ENCODE data around the gene GRIK2.

Gene GRIK2

DNA sequence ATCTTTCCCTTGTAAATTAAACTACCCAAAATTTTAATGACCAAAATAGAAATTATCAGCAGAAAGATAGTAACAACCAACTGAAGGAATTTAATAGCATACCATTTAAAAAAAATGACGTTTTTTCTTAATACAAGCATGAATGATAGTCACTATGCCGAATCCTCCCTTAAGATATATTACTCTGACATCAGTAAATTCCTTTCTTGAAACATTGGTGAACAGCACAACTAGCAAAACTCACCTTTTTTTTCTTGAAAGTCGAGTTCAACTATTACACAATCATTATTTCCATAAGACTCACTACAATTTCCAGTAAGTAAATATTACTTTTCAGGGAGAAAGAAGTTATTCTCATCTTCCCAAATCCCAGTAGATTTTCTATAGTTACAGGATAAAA lies 433.2 kb downstream of the GRIK2 start:
- DNase-seq (ENCODE audit: insufficient read length, low spot score), result no peak
- FAIRE-seq, result no peak
- TF ChIP-seq CTCF (IDR thresholded peaks at IDR 0.05; ENCODE audit: insufficient read depth, missing control alignments), result no peak

GRCh38 chr6:101830501-101831031 lies 437.1 kb downstream of the GRIK2 start:
- no peak for TF ChIP-seq CTCF (IDR thresholded peaks at IDR 0.05; ENCODE audit: insufficient read depth, missing control alignments)
- no peak for FAIRE-seq
- no peak for DNase-seq (ENCODE audit: insufficient read length, low spot score)

DNA sequence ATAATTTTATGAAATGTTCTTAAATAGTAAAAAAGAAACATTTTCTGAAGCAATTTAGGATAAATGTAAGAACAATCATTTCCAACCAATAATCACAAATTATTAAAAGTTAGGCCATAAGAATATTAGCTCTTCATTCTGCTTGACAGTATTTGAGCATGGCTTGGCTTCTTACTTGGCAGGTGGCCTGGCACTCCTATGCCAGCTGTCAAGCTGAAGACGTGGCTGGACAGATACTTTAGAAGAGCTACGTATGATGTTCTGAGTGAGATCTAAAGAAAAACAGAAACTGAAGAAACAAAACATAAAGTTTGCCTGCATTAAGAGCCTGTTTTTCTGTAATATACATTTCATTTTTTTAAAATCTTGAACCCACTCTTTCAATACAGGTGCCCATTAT lies 438.9 kb downstream of the GRIK2 start:
- no peak for TF ChIP-seq CTCF (IDR thresholded peaks at IDR 0.05; ENCODE audit: insufficient read depth, missing control alignments)
- FAIRE-seq (no peak), DNase-seq (ENCODE audit: insufficient read length, low spot score) (no peak)

GRCh38 chr6:101840100-101840499 lies 446.6 kb downstream of the GRIK2 start:
- no peak for FAIRE-seq
- TF ChIP-seq CTCF (IDR thresholded peaks at IDR 0.05; ENCODE audit: insufficient read depth, missing control alignments), result no peak

DNA sequence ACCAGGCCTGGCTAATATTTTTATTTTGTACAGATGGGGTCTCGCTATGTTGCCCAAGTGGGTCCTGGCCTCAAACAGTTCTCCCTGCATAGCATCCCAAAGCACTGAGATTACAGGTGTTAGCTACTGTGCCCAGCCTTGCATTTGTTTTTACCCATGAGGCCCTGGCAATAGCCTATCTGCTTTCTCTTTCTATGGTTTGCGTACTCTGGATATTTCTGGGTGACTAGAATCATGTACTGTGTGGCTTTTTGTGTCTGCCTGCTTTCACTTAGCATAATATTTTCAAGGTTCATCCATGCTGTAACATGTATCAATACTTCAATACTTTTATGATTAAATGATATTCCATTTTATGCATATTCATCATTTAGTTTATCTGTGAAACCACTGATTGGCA lies 451.7 kb downstream of the GRIK2 start:
- no peak for DNase-seq (ENCODE audit: insufficient read length, low spot score)
- TF ChIP-seq CTCF (IDR thresholded peaks at IDR 0.05; ENCODE audit: insufficient read depth, missing control alignments), result no peak
- FAIRE-seq, result no peak

More at GRCh38 chr6:101840100-101840499, 446.6 kb downstream of the GRIK2 start:
- no peak for DNase-seq (ENCODE audit: insufficient read length, low spot score)

- DNase-seq (ENCODE audit: insufficient read length, low spot score) (no peak), FAIRE-seq (no peak)
- TF ChIP-seq CTCF (IDR thresholded peaks at IDR 0.05; ENCODE audit: insufficient read depth, missing control alignments), result no peak
Observed at GRCh38 chr6:101845621-101846020, 452.1 kb downstream of the GRIK2 start.

DNA sequence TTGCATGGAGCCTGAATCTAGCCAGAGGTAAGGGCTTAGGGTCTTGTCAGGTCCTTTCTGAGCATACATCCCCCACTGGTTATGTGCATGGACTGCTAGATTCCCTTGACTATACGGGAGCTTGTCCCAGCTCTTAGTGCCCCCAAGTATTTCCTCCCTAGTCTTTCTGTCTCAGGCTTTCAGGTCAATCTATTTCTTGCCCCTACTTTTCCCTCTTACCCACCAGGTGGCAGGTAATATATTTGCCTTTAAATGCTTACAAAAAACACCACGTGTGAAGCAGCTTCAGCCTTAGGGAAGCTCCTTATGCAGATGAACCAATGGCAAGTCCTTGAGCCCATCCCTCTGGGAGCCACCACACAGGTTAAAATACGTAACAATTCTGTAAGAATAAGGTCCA lies 454.2 kb downstream of the GRIK2 start:
- DNase-seq (ENCODE audit: insufficient read length, low spot score) (no peak), FAIRE-seq (no peak)
- no peak for TF ChIP-seq CTCF (IDR thresholded peaks at IDR 0.05; ENCODE audit: insufficient read depth, missing control alignments)

All from D721Med (cell line).